A172 (cell line): ENCODE measurements around the gene IRF9. TPM values are rescaled to one million over a fixed set of nuclear protein-coding genes. Genes with fewer than 3 reads are reported as not detected.

ENCODE experiments used
- DNase-seq: peaks from one replicate; pipeline ENCODE4 v3.0.0-alpha.2; 2015; ENCODE audit warnings: low spot score
- total RNA-seq: library from RNA; depleted of rRNA; stranded (reverse); fragments of >200 nt; shearing (Covaris generic); gene quantifications from 2 replicates; pipeline ENCODE4 v1.2.3, GENCODE V29; 2014

Gene IRF9
- total RNA-seq, 1 experiment from 2014 or later = 20.8 TPM

DNA sequence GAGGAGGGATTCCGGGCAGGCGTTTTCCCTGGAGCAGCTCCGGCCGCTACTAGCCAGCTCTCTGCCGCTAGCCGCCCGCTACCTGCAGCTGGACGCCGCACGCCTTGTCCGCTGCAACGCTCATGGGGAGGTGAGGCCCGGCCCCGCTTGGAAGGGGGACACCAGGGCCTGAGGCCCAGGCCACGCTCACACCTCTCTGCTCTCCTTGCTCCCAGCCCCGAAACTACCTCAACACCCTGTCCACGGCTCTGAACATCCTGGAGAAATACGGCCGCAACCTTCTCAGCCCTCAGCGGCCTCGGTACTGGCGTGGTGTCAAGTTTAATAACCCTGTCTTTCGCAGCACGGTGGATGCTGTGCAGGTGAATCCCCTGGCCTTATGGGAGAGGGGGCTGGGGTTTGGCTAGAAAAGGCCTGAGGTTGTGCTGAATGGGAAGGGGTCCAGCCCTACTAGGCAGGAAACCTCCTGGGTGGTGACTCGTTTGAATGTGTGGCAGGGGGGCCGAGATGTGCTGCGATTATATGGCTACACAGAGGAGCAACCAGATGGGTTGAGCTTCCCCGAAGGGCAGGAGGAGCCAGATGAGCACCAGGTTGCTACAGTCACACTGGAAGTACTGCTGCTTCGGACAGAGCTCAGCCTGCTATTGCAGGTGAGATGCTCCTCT lies 13.2 kb upstream of the IRF9 start:
- no peak for DNase-seq

DNA sequence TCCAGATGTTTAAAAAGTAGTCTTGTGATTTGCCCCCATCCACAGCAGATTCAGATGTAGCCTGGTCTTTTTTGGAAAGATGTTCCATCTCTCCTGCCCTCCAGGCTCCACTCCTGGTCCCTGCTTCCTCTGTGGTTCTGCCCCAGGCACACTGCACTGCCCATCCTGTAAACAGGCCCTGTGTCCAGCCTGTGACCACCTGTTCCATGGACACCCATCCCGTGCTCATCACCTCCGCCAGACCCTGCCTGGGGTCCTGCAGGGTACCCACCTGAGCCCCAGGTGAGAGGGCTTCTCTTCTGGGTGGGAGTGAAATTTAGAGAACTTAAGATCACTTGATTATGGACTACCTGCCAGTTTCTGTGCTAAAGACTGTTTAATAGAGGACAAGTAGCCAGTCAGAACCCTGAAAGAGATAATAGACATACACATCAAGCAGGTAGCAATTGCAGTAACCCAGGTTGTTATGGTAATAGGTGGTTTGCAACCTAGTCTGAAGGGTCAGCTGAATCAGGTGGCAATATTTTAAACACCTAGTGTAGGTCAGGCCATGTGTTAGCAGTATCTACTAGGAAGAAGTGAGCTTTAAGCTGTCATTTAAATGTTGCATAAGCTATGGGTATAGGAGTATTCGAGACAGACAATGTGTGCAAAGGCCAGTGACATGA lies 11.6 kb upstream of the IRF9 start:
- no peak for DNase-seq

DNA sequence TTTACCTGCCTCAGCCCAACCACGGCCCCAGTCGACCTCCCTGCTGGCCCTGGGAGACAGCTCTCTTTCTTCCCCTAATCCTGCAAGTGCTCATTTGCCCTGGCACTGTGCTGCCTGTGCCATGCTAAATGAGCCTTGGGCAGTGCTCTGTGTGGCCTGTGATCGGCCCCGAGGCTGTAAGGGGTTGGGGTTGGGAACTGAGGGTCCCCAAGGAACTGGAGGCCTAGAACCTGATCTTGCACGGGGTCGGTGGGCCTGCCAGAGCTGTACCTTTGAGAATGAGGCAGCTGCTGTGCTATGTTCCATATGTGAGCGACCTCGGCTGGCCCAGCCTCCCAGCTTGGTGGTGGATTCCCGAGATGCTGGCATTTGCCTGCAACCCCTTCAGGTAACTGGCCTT lies 11.0 kb upstream of the IRF9 start:
- DNase-seq = no peak

DNA sequence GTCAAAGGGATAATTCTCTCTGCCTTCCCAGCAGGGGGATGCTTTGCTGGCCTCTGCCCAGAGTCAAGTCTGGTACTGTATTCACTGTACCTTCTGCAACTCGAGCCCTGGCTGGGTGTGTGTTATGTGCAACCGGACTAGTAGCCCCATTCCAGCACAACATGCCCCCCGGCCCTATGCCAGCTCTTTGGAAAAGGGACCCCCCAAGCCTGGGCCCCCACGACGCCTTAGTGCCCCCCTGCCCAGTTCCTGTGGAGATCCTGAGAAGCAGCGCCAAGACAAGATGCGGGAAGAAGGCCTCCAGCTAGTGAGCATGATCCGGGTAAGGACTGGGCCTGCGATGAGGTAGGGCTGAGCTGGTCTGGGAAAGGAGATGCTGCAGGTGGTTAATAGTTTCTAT lies 10.5 kb upstream of the IRF9 start:
- DNase-seq = no peak

DNA sequence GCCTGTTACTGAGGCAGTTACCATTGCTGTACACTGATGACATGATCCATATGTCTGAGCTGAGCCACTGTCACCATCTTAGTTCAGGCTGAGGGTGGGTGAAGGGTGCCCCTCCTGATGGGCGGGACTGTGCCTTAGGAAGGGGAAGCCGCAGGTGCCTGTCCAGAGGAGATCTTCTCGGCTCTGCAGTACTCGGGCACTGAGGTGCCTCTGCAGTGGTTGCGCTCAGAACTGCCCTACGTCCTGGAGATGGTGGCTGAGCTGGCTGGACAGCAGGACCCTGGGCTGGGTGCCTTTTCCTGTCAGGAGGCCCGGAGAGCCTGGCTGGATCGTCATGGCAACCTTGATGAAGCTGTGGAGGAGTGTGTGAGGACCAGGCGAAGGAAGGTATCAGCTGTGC lies 10.1 kb upstream of the IRF9 start:
- no peak for DNase-seq

DNA sequence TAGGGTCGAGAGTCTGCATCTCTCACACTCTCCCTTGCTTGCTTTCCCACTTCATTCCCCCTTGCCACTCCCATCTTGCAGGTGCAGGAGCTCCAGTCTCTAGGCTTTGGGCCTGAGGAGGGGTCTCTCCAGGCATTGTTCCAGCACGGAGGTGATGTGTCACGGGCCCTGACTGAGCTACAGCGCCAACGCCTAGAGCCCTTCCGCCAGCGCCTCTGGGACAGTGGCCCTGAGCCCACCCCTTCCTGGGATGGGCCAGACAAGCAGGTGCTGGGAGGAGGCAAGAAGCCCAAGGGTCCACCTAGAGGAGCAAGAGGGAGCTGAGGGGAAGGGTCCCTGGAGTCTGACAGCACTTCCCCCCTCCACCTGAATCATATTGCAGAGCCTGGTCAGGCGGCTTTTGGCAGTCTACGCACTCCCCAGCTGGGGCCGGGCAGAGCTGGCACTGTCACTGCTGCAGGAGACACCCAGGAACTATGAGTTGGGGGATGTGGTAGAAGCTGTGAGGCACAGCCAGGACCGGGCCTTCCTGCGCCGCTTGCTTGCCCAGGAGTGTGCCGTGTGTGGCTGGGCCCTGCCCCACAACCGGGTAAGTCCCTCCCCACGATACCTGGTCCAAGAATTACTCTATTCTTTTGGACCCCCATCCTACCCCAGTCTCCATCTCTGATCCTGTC lies 9.5 kb upstream of the IRF9 start:
- no peak for DNase-seq

DNA sequence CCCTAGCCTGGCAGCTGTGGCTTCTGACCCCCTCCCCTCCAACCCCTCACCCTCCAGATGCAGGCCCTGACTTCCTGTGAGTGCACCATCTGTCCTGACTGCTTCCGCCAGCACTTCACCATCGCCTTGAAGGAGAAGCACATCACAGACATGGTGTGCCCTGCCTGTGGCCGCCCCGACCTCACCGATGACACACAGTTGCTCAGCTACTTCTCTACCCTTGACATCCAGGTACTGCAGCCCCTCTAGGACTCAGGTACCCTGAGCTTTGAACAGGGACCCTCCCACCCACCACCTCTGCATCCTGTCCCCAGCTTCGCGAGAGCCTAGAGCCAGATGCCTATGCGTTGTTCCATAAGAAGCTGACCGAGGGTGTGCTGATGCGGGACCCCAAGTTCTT lies 6.0 kb upstream of the IRF9 start:
- no peak for DNase-seq

DNA sequence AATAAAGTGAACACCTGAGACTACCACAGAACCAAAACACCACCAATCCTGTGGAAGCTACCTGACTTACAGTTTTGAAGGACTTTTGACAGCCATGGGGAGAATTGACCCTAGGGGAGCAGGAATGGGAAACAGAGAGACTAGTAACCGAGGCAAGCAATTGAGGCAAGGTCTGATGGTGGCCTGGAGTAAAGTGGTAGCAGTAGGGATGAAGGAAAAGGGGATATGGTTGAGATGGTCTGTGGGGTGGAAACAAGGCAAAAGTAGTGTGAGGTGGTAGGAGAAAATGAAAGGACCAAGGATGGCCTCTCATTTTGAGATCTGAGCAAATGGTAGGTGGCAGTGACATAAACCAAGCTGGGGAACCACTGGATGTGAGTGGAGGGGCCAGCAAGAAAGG lies 4.2 kb upstream of the IRF9 start:
- DNase-seq = no peak

DNA sequence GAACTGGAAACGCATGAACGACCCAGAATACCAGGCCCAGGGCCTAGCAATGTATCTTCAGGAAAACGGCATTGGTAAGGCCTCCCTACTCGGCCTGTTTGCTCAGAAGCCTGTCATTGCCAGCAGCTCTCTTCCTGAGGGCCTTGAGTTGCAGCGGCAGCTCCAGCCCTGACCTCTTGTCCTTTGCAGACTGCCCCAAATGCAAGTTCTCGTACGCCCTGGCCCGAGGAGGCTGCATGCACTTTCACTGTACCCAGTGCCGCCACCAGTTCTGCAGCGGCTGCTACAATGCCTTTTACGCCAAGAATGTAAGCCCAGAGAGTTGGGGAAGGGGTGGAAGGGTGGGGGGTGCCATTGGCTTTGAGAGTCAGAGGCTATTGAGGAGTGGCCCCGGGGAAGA lies 3.7 kb upstream of the IRF9 start:
- no peak for DNase-seq

DNA sequence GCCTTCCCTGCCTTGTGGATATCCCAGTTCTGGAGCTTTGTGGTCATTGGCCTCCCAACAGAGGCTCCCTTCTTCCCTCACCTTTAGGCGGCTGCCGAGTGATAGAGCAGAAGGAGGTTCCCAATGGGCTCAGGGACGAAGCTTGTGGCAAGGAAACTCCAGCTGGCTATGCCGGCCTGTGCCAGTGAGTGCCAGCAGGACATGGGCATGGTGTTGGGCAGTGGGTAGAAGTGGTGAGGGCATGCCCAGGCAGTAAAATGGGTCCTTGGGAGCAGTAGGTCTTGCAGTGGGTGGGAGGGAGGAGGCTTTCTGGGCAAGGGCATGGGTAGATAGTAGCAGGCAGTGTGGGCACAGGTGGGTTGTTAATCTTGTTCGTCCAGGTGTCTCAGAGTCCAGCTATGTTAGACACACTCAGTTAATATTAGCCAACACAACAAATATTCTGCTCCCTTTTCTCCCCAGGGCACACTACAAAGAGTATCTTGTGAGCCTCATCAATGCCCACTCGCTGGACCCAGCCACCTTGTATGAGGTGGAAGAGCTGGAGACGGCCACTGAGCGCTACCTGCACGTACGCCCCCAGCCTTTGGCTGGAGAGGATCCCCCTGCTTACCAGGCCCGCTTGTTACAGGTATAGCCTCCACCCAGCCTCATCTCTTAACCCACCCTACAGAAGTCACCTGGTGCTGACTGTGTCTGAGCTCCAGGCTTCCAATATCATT lies 1.1 kb upstream of the IRF9 start:
- no peak for DNase-seq

DNA sequence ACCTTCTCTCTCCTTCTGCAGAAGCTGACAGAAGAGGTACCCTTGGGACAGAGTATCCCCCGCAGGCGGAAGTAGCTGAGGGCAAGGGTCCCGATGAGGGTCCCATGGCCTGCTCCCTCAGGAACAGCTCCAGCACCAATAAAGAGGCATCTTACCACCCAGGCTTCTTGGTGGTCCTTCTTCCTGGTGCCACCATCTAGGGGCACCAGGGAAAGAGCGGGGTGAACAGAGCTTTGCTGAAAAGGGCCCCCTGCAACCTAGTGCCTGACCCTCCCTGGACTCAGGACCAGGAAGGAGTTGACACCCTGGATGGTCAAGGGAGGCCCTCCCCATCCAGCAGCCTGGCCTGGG lies 591 bp upstream of the IRF9 start:
- no peak for DNase-seq

DNA sequence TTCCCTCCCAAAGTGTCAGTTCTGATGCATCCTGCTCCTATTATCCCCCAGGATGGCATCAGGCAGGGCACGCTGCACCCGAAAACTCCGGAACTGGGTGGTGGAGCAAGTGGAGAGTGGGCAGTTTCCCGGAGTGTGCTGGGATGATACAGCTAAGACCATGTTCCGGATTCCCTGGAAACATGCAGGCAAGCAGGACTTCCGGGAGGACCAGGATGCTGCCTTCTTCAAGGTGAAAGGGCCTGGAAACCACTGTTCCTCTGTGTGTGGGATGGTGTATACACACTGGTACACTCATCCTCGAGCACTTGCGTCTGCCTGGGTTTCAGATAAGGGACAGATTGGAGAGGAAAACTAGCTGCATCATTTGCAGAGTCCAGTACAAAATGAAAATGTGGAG lies 1.0 kb downstream of the IRF9 start:
- DNase-seq = no peak

DNA sequence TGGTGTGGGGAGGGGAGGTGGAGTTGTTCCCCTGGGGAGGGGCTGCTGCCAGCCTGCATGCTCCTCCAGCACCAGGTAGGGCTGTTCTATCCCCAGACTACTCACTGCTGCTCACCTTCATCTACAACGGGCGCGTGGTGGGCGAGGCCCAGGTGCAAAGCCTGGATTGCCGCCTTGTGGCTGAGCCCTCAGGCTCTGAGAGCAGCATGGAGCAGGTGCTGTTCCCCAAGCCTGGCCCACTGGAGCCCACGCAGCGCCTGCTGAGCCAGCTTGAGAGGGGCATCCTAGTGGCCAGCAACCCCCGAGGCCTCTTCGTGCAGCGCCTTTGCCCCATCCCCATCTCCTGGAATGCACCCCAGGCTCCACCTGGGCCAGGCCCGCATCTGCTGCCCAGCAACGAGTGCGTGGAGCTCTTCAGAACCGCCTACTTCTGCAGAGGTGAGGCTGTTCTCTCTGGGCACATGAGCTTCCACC lies 3.5 kb downstream of the IRF9 start:
- no peak for DNase-seq

DNA sequence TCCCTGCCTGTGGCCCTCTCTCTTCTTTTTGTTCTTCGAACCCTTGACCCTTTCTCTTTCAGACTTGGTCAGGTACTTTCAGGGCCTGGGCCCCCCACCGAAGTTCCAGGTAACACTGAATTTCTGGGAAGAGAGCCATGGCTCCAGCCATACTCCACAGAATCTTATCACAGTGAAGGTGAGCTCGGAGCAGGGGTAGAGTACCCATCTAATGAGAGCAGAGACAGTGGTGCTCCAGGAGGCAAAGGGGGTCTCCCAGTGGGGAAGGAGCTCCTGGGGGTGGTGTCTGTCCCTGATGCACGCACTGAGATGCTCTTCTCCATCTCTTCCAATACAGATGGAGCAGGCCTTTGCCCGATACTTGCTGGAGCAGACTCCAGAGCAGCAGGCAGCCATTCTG lies 4.7 kb downstream of the IRF9 start:
- DNase-seq = no peak

DNA sequence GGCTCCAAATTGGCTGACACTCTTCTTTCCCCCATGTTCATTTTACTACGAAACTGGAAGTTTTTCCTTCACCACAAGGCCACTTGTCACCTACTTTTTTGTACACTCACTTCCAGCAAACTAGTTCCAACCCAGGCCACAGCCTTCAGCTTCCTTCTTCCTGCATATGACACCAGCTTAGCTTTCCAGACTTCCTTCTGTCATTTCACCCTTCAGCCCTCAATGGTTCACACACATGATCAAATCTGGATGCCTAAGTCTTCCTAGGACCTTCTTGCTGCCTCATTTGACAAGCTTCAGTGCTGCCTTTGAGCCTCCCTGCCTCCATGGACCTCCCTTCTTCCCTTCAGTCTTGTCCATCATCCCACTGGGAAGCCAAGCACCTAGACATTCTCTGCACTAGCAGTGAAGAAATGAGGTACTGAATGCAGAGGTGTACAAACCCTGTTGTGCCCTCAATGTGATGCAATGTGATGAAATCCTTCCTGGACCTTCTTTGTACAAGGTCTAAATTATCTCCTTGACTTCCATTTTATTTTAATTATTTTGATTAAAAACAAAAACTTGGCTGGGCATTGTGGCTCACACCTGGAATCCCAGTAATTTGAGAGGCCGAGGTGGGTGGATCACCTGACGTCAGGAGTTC lies 6.5 kb downstream of the IRF9 start:
- DNase-seq = no peak

DNA sequence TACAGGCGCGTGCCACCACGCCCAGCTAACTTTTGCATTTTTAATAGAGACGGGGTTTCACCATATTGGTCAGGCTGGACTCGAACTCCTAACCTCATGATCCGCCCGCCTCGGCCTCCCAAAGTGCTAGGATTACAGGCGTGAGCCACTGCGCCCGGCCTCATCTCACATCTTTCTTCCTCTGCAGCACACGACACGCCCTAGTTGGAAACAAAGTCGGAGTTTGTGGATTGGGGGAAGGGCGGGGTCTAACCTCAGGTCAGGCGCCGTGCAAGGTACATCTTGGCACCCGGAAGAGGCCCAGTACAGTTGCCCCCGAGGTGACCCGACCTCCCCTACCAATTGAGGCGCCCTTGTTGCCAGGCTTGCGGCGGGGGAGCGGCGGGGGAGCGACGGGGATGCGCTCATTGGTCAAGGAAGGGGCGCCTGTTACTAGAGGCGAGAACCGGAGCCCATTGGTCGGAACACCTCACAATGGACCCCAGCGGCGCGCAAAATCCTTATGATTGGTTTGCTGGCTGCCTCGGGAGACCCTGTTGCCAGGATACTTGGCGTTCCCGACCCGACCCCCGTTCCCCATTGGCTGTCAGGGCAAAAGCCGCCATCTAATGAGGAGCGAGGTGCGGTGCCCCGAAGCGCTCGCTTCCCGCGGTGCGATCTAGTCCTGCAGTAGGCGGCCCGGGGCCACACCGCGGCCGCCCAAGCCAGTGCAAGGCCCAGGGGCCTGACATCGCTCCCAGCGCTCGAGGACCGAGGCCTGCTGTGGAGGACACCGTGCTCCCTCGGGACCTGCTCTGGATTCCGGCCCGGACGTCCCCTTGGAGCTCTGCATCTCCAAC lies 10.6 kb downstream of the IRF9 start, which contains the start of gene REC8:
TSS of gene REC8 (plus strand) at position 659 of the 839 bp plus-strand sequence. CDS start 473 bp downstream, outside the sequence.
- DNase-seq = no peak

DNA sequence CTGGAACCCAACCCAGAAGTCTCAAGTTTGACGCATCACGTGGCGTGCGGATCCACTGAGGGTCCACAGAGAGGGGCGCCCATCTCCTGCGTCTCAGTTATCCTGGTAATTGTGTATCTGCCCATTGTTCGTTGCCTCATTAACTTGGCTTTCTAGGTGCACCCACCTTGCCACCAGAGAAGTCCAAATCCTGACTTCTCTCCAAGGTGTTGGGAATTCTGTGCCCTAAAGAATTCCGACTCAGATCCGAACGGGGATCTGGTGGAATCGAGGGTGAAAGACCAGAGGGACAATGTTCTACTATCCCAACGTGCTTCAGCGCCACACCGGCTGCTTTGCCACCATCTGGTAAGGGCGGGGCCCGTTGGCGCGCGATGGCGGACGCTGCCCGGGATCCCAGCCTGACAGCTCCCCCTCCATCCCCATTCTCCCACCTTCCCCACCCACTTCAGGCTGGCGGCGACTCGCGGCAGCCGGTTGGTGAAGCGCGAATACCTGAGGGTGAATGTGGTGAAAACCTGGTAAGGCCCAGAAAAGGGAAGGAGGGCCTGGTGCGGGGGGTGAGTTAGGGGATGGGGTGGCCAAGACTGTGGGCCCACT lies 11.3 kb downstream of the IRF9 start:
- DNase-seq = no peak

DNA sequence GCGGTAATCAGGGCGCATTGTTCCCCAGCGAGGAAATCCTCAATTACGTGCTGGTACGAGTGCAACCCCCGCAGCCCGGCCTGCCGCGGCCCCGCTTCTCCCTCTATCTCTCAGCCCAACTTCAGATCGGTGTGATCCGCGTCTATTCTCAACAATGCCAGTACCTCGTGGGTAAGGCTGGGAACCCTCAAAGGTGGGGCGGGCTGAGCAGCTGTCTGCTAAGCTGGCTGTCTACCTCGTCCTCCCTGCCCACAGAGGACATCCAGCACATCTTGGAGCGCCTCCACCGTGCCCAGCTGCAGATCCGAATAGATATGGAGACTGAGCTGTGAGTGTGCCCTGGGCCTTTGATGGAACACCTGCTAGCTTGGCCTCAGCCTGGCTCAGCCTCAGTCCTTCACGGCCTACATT lies 11.8 kb downstream of the IRF9 start:
- DNase-seq = no peak

DNA sequence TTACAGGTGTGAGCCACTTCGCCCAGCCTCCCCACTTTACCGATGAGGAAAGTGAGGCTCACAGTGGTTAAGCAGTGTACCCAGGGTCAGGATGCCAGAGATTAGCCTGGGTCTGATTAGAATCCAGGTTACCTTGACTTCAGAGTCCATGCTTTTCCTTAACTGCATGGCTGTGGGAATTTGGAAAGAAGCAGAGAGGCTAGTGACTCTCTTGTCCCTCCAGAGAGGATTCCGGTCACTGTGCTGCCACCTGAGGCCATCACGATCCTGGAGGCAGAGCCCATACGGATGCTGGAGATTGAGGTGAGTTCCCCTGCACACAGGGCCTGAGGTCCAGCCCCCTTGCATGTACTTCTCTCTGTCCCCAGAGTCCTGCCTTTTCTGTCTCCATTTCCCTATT lies 15.5 kb downstream of the IRF9 start:
- DNase-seq = no peak

DNA sequence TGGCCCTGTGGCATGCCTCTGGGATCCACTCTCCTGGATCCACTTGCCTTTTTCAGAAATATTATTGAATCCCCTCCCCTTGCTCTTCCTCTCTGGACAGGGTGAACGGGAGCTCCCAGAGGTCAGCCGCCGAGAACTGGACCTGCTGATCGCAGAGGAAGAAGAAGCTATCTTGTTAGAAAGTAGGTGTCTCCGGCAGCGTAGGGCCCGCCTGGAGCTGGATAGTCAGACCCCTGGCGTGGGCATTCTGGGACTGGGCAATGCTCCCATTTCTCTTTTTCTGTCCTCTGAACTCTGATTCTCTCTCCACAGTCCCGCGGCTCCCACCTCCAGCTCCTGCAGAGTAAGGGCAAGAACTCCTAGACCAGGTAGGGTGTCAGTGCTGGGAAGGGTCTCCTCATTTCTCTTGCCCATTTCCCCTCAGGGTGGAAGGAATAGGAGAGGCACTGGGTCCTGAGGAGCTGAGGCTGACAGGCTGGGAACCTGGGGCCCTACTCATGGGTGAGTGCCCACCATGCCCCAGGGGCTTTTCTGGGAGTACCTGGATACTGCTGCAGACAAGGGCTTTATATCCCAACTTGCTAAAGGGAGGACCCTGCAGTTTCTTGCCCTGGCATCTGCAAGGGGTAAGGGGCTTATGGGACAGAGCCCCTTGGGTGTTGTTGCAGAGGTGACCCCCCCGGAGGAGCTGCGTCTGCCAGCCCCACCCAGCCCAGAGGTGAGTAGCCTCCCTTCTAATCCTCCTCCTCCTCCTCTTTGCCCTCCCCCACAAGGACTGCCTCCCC lies 16.2 kb downstream of the IRF9 start:
- DNase-seq = no peak
